Activated T-cell treated with anti-CD3 and anti-CD28 coated beads, Interleukin-2, amount 50 U/mL, for 4 hours (primary cell): ENCODE measurements around the gene ZNF511. TPM values are rescaled to one million over a fixed set of nuclear protein-coding genes. Genes with fewer than 3 reads are reported as not detected.
A peak's percentile ranks its signal among the peaks of the same experiment; 100 is the strongest.

Experiments
- ATAC-seq, 2 donors: fragments of 200-7000 bp; cut with Tn5 transposase; one replicate each; pipeline ENCODE4 v1.10.0; 2021
- DNase-seq: peaks from one replicate; pipeline ENCODE4 v3.0.0-alpha.2; 2020
- H3K27me3 Mint-ChIP-seq: one replicate; pipeline ENCODE4 v1.8.0; 2021; ENCODE audit warnings: low read depth, mixed read lengths
- H3K36me3 Mint-ChIP-seq: one replicate; pipeline ENCODE4 v1.8.0; 2022; ENCODE audit warnings: mixed read lengths; ENCODE audit not compliant: insufficient read depth
- H3K4me1 Mint-ChIP-seq: one replicate; pipeline ENCODE4 v1.8.0; 2021; ENCODE audit warnings: low read depth, mixed read lengths
- H3K4me3 Mint-ChIP-seq: one replicate; pipeline ENCODE4 v1.8.0; 2021; ENCODE audit warnings: mild to moderate bottlenecking, moderate library complexity, mixed read lengths
- H3K9me3 Mint-ChIP-seq: one replicate; pipeline ENCODE4 v1.8.0; 2021; ENCODE audit warnings: mixed read lengths
- total RNA-seq, 3 donors: library from RNA; stranded (reverse); gene quantifications; one replicate each; pipeline ENCODE4 v1.2.1, GENCODE V29; 2021

ZNF511 gene
- total RNA-seq, 3 donors from 2014 or later, result 84.4 to 117 (median 97.3) TPM

DNA sequence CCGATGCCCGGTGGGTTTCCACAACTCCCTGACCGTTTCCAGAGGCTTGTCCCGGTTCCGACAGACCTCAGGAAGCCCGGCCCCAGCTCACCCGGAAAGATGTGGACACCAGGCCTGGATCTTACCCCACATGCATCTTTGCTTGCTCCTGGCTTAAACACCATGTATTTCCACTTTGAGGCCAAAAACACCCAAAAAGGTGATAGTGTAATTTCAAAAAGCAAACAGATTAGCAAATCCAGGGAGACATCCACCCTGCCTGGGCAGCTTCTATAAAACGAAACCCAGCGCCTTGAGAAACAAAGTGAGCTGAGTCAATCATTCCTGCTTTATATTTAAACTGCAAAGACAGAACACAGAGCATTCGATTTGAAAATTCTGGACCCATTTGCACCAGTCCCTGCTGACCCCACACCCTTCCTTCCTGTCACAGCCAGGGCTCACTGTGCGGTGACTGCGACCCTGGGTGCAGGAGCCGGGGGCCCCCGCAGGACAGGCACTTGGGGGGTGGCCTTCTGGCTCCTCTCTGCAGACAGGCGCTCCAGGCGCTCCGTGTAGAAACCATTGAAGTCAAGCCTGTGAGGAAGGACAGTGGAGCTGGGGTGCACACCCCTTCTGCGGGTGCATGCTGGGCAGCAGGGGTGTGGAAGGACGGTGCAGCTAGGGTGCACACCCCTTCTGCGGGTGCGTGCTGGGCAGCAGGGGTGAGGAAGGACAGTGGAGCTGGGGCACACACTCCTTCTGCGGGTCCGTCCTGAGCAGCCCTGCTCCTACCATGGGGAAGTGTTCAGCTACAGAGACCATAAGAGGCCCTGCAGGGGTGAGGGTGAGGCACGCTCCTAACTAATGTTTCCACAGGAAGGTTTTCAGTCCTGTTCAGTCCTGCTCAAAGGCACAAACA is 29.1 kb upstream of the ZNF511 start:
- ATAC-seq, result no peak
- H3K4me3 Mint-ChIP-seq, result no peak overlapping the region
- peaks cover 32% of the 10 kb centered on the region for H3K4me1 Mint-ChIP-seq
- DNase-seq, result no peak
- H3K9me3 Mint-ChIP-seq, result no peaks in the 10 kb centered on the region
- H3K27me3 Mint-ChIP-seq, result no peaks in the 10 kb centered on the region
- H3K36me3 Mint-ChIP-seq, result peaks cover 11% of the 10 kb centered on the region

DNA sequence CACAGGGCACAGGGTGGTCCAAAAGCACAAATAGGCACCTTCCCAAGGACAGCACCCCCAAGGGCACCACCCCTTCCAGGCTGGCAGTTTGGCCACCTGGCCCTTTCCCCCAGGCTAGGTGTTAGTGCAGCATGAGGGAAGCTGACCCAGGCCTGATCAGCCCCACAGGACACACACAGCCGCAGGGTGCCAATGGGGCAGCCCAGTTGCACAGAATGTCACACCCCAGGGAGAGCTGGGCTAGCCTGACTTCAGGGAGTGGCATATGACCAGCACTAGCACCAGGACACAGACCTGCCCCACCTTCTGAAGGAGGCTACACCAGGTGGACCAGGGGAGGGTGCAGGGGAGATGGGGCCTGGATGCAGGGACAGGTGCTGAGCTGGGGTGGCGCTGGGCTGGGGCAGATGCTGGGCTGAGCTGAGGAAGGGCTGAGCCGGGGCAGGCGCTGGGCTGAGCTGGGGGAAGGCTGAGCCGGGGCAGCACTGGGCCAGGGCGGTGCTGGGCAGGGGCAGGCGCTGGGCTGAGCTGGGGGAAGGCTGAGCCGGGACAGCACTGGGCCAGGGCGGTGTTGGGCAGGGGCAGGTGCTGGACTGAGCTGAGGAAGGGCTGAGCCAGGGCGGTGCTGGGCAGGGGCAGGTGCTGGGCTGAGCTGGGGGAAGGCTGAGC is 28.2 kb upstream of the ZNF511 start:
- no peak for DNase-seq
- peaks cover 17% of the 10 kb centered on the region for H3K36me3 Mint-ChIP-seq
- no peak for ATAC-seq

DNA sequence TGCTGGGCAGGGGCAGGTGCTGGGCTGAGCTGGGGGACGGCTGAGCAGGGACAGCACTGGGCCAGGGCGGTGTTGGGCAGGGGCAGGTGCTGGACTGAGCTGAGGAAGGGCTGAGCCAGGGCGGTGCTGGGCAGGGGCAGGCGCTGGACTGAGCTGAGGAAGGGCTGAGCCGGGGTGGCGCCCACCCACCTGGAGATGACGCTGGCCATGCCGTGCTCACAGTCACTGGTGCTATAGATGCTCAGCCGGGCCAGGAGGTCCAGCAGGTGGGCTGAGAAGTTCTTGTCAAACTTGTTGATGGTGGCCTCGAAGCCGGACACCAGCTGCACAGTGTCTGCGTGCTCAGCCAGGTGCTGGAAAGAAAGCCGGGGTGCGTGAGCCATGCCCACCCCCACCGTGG is 27.6 kb upstream of the ZNF511 start:
- peaks cover 21% of the 10 kb centered on the region for H3K4me1 Mint-ChIP-seq
- H3K4me3 Mint-ChIP-seq, result no peak overlapping the region
- peaks cover 22% of the 10 kb centered on the region for H3K36me3 Mint-ChIP-seq
- H3K9me3 Mint-ChIP-seq, result no peaks in the 10 kb centered on the region
- ATAC-seq (no peak), DNase-seq (no peak)
- H3K27me3 Mint-ChIP-seq, result no peaks in the 10 kb centered on the region

More for the DNA sequence above, 28.2 kb upstream of the ZNF511 start:
- Mint-ChIP-seq H3K9me3 (no peaks in the 10 kb centered on the region), H3K4me1 (peaks cover 26% of the 10 kb centered on the region), H3K27me3 (no peaks in the 10 kb centered on the region), H3K4me3 (no peak overlapping the region)

DNA sequence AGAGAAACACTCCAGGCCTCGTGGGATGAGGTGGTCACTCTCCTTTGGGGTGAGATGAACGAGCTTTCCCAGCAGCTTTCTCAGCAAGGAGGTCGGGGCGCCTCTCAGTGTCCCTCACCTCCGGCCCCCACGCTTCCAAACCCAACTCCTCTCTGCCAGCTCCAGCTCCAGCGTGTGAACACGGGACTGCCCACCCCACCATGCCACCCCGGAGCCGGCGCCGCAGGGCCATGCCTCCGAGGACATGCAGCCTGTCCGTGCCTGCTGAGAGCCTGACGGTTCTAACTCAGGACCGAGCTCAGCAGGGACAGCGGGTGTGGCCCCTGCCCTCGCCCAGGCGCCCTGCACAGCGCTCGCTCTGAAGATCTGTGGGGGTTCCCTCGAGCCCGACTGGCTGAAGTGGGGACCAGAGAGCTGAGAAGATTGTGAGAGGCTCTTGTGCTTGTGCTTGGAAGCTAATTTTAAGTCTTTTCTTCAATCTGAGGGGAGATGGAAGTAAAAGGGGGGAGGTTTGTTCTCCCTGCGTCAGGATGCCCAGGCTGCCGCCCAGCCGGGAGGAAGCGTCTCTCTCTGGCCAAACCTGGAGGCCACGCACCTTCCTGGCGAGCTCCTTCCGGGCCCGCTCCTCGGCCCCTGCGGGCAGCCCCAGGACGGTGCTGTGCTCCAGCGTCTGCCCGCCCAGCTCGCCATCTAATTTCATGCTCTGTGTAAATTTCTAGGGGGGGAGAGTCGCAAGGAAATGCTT is 26.9 kb upstream of the ZNF511 start:
- Mint-ChIP-seq H3K4me3 (no peak overlapping the region), H3K36me3 (peaks cover 30% of the 10 kb centered on the region), H3K9me3 (no peaks in the 10 kb centered on the region), H3K27me3 (no peaks in the 10 kb centered on the region), H3K4me1 (peaks cover 21% of the 10 kb centered on the region)
- DNase-seq (no peak), ATAC-seq (no peak)

DNA sequence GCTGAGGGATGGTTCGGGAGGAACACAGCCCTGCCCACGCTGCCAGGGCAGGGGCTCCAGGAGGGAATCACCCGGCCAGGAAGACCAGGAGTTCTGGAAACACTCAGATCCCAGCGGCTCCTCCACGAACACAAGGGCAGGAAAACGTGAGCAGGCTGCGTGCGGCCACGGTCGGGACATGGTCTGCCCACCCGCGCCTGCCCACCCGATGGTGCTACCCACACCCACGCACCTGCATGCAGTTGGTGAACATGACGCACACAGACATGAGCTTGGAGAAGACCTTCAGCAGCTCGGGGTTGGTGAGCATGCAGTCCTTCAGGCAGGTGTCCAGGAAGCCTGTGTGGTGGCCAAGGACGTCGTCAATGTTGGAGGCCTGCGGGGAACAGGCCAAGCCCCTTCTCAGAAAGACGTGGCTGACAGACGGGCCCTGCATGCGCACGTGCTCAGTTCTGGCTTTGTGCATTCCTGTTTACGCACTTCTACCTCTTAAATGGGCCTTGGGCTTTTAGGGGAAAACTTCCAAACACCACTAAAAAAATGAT is 25.8 kb upstream of the ZNF511 start:
- DNase-seq (no peak), ATAC-seq (no peak)
- peaks cover 15% of the 10 kb centered on the region for H3K4me1 Mint-ChIP-seq
- no peaks in the 10 kb centered on the region for H3K9me3 Mint-ChIP-seq
- H3K36me3 Mint-ChIP-seq, result peaks cover 34% of the 10 kb centered on the region
- H3K4me3 Mint-ChIP-seq, result no peak overlapping the region
- no peaks in the 10 kb centered on the region for H3K27me3 Mint-ChIP-seq

DNA sequence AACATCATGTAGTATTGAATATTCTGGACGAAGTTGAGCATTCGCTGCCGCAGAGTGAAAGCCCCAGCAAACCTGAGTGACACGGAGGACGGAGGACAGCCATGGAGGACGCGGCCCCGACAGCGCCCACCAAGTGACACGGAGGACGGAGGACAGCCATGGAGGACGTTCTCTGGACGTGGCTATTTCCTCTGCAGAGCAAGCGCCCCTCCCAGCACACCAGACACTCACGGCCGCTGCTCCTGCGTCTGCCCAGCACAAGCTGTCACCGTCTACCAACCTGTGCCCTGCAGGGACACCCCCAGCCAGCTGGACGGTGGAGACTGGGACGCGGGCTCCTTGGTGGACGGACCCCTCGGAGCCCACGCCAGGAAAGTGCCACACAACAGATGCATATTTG is 24.8 kb upstream of the ZNF511 start:
- Mint-ChIP-seq H3K4me3 (no peak overlapping the region), H3K36me3 (peaks cover 38% of the 10 kb centered on the region), H3K4me1 (peaks cover 5% of the 10 kb centered on the region), H3K27me3 (no peaks in the 10 kb centered on the region), H3K9me3 (no peaks in the 10 kb centered on the region)
- ATAC-seq (no peak), DNase-seq (no peak)

DNA sequence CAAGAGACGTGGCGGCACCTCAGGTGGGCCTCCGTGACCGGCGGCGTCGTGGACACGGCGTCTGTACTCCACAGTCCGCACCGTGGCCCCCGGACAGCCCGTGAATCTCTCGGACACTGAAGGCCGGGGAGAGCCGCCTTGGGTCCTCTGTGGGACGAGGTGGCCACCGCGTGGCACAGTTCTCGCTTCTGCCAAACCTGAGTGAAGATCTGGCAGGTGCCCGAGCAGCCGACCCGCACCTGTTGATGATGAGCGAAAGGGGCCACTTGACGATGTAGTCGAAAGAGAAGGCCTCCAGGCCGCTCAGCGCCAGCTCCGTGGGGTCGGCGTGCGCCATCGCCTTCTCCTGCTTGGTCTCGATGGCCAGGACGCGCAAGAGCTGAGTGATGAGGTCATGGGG is 23.5 kb upstream of the ZNF511 start:
- H3K9me3 Mint-ChIP-seq, result no peaks in the 10 kb centered on the region
- peaks cover 43% of the 10 kb centered on the region for H3K36me3 Mint-ChIP-seq
- no peaks in the 10 kb centered on the region for H3K27me3 Mint-ChIP-seq
- DNase-seq (no peak), ATAC-seq (no peak)
- H3K4me3 Mint-ChIP-seq, result no peak overlapping the region
- H3K4me1 Mint-ChIP-seq, result peaks cover 1% of the 10 kb centered on the region

DNA sequence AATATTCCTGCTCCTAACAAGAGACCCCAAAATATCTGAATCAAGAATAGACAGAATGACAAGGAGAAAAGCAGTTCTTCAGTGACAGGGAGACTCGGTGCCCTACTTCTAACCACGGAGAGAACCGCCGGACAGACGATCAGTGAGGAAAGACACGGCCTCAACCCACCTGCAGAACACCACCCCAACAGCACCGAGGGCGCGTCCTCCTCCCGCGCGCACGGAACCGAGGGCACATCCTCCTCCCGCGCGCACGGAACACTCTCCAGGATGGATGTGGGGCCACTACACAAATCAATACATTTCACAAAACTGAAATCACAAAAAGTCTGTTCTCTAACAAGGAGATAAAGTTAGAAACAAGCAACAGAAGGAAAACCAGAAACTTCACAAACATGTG is 22.3 kb upstream of the ZNF511 start:
- no peaks in the 10 kb centered on the region for H3K27me3 Mint-ChIP-seq
- no peak for DNase-seq
- H3K4me1 Mint-ChIP-seq, result peaks cover 1% of the 10 kb centered on the region
- H3K36me3 Mint-ChIP-seq, result peaks cover 48% of the 10 kb centered on the region
- no peak for ATAC-seq
- no peaks in the 10 kb centered on the region for H3K9me3 Mint-ChIP-seq
- H3K4me3 Mint-ChIP-seq, result no peak overlapping the region

DNA sequence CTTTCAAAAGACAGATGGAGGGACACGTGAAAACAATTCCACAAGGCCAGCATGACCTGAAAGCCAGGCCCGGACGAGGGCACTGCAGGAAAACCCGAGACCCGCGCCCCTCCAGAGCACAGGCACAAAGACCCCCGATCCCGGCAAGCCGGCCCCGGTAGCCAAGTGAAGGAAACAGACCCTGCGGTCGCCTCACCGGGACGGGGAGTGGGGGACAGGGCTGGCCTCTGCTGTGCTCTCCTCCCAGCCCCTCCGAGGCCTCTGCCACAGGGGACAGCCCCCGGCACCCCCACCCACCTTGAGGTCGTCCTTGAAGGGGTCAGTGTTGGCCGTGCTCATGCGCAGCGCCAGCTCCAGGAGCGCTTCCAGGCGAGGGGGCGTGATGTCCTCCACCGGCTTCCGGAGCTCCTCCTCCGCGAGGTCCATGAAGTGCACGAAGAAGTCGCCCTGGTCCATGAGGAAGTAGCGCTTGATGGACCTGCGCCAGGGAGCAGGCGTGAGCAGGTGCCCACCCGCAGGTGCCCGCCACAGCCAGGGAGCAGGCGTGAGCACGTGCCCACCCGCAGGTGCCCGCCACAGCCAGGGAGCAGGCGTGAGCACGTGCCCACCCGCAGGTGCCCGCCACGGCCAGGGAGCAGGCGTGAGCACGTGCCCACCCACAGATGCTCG is 20.7 kb upstream of the ZNF511 start:
- H3K36me3 Mint-ChIP-seq, result peaks cover 40% of the 10 kb centered on the region
- H3K27me3 Mint-ChIP-seq, result no peaks in the 10 kb centered on the region
- no peaks in the 10 kb centered on the region for H3K9me3 Mint-ChIP-seq
- H3K4me1 Mint-ChIP-seq, result peaks cover 1% of the 10 kb centered on the region
- ATAC-seq (no peak), DNase-seq (no peak)
- H3K4me3 Mint-ChIP-seq, result no peak overlapping the region

DNA sequence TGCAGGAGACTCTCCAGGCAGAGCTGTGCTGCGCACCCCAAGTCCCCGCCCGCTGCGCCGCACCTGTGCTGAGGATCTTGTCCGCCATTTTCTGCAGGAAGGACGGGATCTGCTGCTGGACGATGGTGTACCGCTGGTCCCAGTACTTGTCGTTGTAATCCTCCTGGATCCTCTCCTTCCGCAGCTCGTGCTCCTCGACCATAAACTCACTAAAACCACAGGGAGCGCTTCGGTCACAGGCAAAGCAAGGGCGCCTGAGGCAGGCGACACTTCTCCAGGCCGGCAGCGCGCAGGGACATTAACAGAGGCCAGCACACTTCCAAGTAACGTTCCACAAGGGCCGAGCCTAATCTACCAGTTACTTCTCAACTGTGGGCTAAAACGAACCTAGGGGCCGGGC is 19.0 kb upstream of the ZNF511 start:
- Mint-ChIP-seq H3K4me3 (no peak overlapping the region), H3K36me3 (peaks cover 41% of the 10 kb centered on the region), H3K9me3 (no peaks in the 10 kb centered on the region), H3K27me3 (no peaks in the 10 kb centered on the region), H3K4me1 (peaks cover 1% of the 10 kb centered on the region)
- no peak for ATAC-seq
- no peak for DNase-seq

DNA sequence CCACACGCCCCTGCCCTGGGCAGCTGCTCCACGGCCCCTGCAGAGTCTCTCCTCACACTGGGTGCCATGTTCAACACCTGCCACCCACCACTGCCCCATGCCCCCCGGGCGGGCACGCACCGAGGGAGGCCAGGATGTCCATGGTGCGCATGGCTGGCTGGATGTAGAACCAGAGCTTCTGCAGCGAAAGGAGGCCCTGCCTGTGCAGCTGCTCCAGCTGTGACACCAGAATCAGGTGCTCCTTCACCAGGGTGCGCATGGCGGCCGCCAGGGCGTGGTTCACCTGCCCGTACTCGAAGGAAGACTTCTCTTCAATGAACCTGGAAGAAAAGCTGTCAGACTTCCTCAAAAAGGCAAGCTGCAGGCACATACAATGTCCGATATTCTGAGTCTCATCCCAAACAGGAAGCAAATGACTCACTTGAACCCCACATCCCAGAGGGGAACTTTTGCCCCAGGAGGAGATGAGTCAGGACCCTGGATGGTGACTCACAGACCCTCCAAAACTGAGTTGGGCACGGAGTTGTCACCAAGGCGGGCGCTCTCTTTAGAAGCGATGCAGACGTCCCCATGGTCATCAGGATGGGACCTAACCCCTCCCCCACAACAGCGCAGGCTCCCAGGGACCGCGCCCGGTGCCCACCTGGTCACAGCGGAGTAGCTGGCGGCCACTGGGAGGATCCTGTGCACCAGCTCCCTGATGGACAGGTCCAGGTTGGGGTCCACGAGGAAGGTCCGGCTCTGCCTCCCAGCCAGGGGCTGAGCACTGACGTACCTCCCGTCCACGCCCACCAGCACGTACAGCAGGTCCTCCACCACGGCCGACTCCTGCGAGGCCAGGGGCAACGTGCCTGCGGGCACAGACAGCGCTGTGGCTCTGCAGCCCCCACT is 15.6 kb upstream of the ZNF511 start:
- DNase-seq (no peak), ATAC-seq (peak in 1 of 2 donors; percentile 46)
- Mint-ChIP-seq H3K9me3 (no peaks in the 10 kb centered on the region), H3K27me3 (no peaks in the 10 kb centered on the region), H3K36me3 (peaks cover 31% of the 10 kb centered on the region), H3K4me1 (no peaks in the 10 kb centered on the region), H3K4me3 (no peak overlapping the region)

DNA sequence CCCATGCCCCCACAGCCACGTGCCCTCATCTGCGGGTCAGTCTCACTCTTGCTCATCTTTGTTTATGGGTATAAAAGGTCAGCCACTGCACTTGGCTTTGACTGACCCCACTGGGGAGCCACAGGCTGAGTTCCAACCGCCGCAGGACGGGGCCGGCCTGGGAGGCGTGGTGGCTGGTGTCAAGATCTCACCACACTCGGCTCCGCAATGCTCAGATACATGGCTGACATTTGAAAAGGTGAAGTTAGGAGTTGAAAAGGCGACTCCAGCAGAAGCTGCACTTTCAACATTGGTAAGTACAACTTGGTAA is 14.9 kb upstream of the ZNF511 start:
- DNase-seq, result no peak
- H3K9me3 Mint-ChIP-seq, result no peaks in the 10 kb centered on the region
- no peaks in the 10 kb centered on the region for H3K4me1 Mint-ChIP-seq
- no peak for ATAC-seq
- H3K36me3 Mint-ChIP-seq, result peaks cover 36% of the 10 kb centered on the region
- no peak overlapping the region for H3K4me3 Mint-ChIP-seq
- no peaks in the 10 kb centered on the region for H3K27me3 Mint-ChIP-seq

DNA sequence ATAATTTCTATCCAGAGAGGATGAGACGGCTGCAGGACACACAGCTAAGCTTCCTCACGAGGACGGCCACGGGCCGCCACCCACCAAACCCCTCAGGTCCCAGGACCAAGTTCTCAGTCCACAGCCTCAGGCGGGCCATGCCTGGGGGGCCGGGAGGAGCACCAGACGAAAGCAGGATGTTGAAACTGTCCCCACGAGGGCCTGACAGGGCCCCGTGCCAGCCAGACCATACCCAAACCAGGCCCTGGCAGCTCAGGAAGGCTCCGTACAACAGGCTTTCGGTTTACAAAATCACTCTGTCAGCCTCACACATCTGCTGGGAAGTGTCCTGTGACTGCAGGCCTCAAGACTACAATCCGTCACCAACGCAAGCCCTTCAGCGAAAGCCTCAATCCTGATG is 14.5 kb upstream of the ZNF511 start:
- Mint-ChIP-seq H3K4me1 (no peaks in the 10 kb centered on the region), H3K4me3 (no peak overlapping the region), H3K9me3 (no peaks in the 10 kb centered on the region), H3K36me3 (peaks cover 35% of the 10 kb centered on the region), H3K27me3 (no peaks in the 10 kb centered on the region)
- DNase-seq (no peak), ATAC-seq (no peak)
